Astrocyte of the cerebellum (primary cell): ENCODE data around the gene SNX22.
"Not testable (repeated sequence)": the region's sequence is repeated elsewhere in the genome, so short reads cannot be mapped to it uniquely, and the experiment has no call there.

Experiments
- DNase-seq: peaks from one replicate; pipeline ENCODE4 v3.0.0-alpha.2; 2011; ENCODE audit warnings: low read depth
- H3K4me3 ChIP-seq: 2 replicates; pipeline ENCODE4 v1.5.1; 2011; ENCODE audit warnings: mild to moderate bottlenecking, low read depth, low read length, moderate library complexity
- in situ Hi-C: cut with HindIII; loops from 2 replicates; pipeline ENCODE4 v1.10.0; 2017; ENCODE audit warnings: low sequenced_read_pairs
- TF ChIP-seq, protein P1 (sequence below): IDR thresholded peaks from 2 replicates; pipeline ENCODE4 v1.5.1; 2012; ENCODE audit warnings: low read length, low read depth, moderate library complexity, mild to moderate bottlenecking; ENCODE audit errors: missing control alignments

Gene SNX22

GRCh38 chr15:64151727-64152506 is at the start of gene SNX22:
Gene SNX22 (plus strand): TSS chr15:64151731. CDS start chr15:64151776, 45 bp downstream.
- DNase-seq, result no peak
- H3K4me3 ChIP-seq, result peak within 1 kb of the TSS; percentile 45
- in situ Hi-C loops, result no loop called here

DNA sequence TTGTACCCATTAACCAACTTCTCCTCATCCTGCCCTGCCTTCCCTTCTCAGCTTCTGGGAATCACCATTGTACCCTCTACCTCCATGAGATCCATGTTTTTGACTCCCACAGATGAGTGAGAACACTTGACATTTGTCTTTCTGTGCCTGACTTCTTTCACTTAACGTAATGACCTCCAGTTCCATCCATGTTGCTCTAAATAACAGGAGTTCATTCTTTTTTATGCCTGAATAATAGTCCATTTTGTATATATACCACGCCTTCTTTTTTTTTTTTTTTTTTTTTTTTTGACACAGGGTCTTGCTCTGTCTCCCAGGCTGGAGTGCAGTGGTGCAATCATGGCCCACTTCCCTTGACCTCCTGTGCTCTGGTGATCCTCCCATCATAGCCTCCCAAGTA is 49.0 kb upstream of the SNX22 start:
- TF ChIP-seq, protein P1, sequence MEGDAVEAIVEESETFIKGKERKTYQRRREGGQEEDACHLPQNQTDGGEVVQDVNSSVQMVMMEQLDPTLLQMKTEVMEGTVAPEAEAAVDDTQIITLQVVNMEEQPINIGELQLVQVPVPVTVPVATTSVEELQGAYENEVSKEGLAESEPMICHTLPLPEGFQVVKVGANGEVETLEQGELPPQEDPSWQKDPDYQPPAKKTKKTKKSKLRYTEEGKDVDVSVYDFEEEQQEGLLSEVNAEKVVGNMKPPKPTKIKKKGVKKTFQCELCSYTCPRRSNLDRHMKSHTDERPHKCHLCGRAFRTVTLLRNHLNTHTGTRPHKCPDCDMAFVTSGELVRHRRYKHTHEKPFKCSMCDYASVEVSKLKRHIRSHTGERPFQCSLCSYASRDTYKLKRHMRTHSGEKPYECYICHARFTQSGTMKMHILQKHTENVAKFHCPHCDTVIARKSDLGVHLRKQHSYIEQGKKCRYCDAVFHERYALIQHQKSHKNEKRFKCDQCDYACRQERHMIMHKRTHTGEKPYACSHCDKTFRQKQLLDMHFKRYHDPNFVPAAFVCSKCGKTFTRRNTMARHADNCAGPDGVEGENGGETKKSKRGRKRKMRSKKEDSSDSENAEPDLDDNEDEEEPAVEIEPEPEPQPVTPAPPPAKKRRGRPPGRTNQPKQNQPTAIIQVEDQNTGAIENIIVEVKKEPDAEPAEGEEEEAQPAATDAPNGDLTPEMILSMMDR, result no peak
- no peak overlapping the region for H3K4me3 ChIP-seq
- in situ Hi-C loops, result no loop called here
- DNase-seq, result no peak

More at GRCh38 chr15:64151727-64152506, at the start of gene SNX22:
- TF ChIP-seq, protein P1, result no peak

- in situ Hi-C loops, result no loop called here
- H3K4me3 ChIP-seq, result no peak overlapping the region
- TF ChIP-seq, protein P1, result no peak
- DNase-seq, result no peak
Observed at GRCh38 chr15:64105113-64105704, 46.3 kb upstream of the SNX22 start.

GRCh38 chr15:64107337-64107736 is 44.2 kb upstream of the SNX22 start:
- in situ Hi-C loops, result no loop called here
- H3K4me3 ChIP-seq, result no peak overlapping the region
- no peak for DNase-seq
- TF ChIP-seq, protein P1, result no peak

DNA sequence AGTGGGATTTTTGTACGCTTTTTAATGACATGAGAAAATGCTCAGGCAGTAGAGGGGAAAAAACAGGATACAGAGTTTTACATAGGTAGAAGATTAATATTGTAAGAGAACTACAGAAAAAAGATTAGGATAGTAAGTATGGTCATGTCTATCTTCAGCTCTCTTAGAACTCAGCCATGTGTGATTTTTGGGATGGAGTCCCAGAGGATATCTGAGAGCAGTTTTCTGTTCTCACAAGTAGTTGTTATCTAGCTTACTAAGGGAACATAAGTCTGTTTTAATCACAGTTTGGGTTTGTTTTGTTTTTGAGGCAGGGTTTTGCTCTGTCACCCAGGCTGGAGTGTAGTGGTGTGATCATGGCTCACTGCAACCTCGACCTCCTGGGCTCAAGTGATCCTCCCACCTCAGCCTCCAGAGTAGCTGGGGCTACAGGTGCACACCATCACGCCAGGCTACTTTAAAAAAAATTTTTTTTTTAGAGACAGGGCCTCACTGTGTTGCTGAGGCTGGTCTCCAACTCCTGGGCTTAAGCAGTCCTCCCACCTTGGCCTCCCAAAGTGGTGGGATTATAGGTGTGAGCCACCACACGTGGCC is 41.3 kb upstream of the SNX22 start:
- H3K4me3 ChIP-seq, DNase-seq, in situ Hi-C loops: not testable (repeated sequence)

- in situ Hi-C loops, result no loop called here
- TF ChIP-seq, protein P1, result no peak
- no peak for DNase-seq
- H3K4me3 ChIP-seq, result no peak overlapping the region
Observed at GRCh38 chr15:64110950-64111678, 40.4 kb upstream of the SNX22 start.
